IMR-90 (cell line): ENCODE data around the gene NDUFB10. TPM values are rescaled to one million over a fixed set of nuclear protein-coding genes. Genes with fewer than 3 reads are reported as not detected.

ENCODE experiments used
- ATAC-seq: fragments of 200-7000 bp; cut with Tn5 transposase; 2 replicates; pipeline ENCODE4 v1.9.1; 2020; ENCODE audit warnings: low read depth, mild to moderate bottlenecking, moderate library complexity
- BruUV-seq: library from RNA; stranded (reverse); fragments of 400-500 nt; replicated peaks from 2 replicates; lab custom pipeline; 2021; lab: Mats Ljungman, UMichigan
- CTCF ChIA-PET: fragments of 300-600 bp; formaldehyde crosslinking; extraction: SDS; loops from one replicate; lab custom pipeline; 2021; ENCODE audit warnings: antibody characterized with exemption; lab: Yijun Ruan, JAX
- POLR2A ChIA-PET: fragments of 300-600 bp; sonication (Branson Sonifier 250); formaldehyde crosslinking; loops from one replicate; lab custom pipeline; 2022; ENCODE audit warnings: antibody characterized with exemption; ENCODE audit not compliant: unreplicated experiment; lab: Charles Lee
- DNase-seq: peaks from one replicate; pipeline ENCODE4 v3.0.0; 2013
- H2AFZ ChIP-seq: replicated peaks from 2 replicates; pipeline ENCODE3; 2013; ENCODE audit warnings: low read length, mild to moderate bottlenecking; ENCODE audit not compliant: poor library complexity
- H2AK5ac ChIP-seq: 2 replicates; pipeline ENCODE4 v1.6.1; 2013; ENCODE audit warnings: low read depth, low read length, inconsistent platforms
- H2AK9ac ChIP-seq: replicated peaks from 2 replicates; pipeline ENCODE3; 2013; ENCODE audit warnings: mild to moderate bottlenecking, low read depth, low read length, moderate library complexity; ENCODE audit not compliant: poor library complexity
- H2BK120ac ChIP-seq: 2 replicates; pipeline ENCODE4 v1.6.1; 2013; ENCODE audit warnings: low read depth, low read length, inconsistent platforms
- H2BK15ac ChIP-seq: 3 replicates; pipeline ENCODE4 v1.6.1; 2013; ENCODE audit warnings: low read depth, low read length, inconsistent platforms
- H2BK20ac ChIP-seq: 2 replicates; pipeline ENCODE4 v1.6.1; 2013; ENCODE audit warnings: low read depth, mild to moderate bottlenecking, inconsistent platforms, low read length, moderate library complexity
- H2BK5ac ChIP-seq: 2 replicates; pipeline ENCODE4 v1.6.1; 2013; ENCODE audit warnings: mild to moderate bottlenecking, low read depth, low read length, inconsistent platforms; ENCODE audit not compliant: poor library complexity, severe bottlenecking
- H3K14ac ChIP-seq: replicated peaks from 2 replicates; pipeline ENCODE4 v1.6.1; 2013; ENCODE audit warnings: low read depth, low read length, inconsistent platforms
- H3K18ac ChIP-seq: 2 replicates; pipeline ENCODE4 v1.6.1; 2013; ENCODE audit warnings: low read depth, low read length, control low read depth
- H3K23ac ChIP-seq: 2 replicates; pipeline ENCODE4 v1.6.1; 2013; ENCODE audit warnings: low read depth, low read length, inconsistent platforms
- H3K27ac ChIP-seq: 2 replicates; pipeline ENCODE4 v1.5.1; 2013; ENCODE audit warnings: mild to moderate bottlenecking, control low read depth, low read length; ENCODE audit not compliant: insufficient read depth
- H3K27me3 ChIP-seq: 2 replicates; pipeline ENCODE4 v1.6.1; 2013; ENCODE audit warnings: low read length; ENCODE audit not compliant: control insufficient read depth, insufficient read depth
- H3K36me3 ChIP-seq: 2 replicates; pipeline ENCODE4 v1.6.1; 2013; ENCODE audit warnings: low read length, mixed read lengths; ENCODE audit not compliant: control insufficient read depth, insufficient read depth
- H3K4ac ChIP-seq: 2 replicates; pipeline ENCODE4 v1.6.1; 2013; ENCODE audit warnings: low read depth, low read length, inconsistent platforms
- H3K4me1 ChIP-seq: 2 replicates; pipeline ENCODE4 v1.6.1; 2013; ENCODE audit warnings: low read length, mixed read lengths; ENCODE audit not compliant: control insufficient read depth, insufficient read depth
- H3K4me2 ChIP-seq: 2 replicates; pipeline ENCODE4 v1.6.1; 2013; ENCODE audit warnings: low read depth, mild to moderate bottlenecking, control low read depth, low read length, moderate library complexity
- H3K4me3 ChIP-seq: 2 replicates; pipeline ENCODE4 v1.5.1; 2013; ENCODE audit warnings: low read depth, mild to moderate bottlenecking, control low read depth, low read length, moderate library complexity; ENCODE audit not compliant: insufficient read depth
- H3K56ac ChIP-seq: 2 replicates; pipeline ENCODE4 v1.6.1; 2013; ENCODE audit warnings: low read length, inconsistent platforms; ENCODE audit not compliant: insufficient read depth; ENCODE audit errors: extremely low read depth
- H3K79me1 ChIP-seq, 2 experiments: 2 replicates each; pipeline ENCODE4 v1.6.1; 2013; ENCODE audit warnings: low read length in 2 of 2, inconsistent platforms in 1 of 2, low read depth in 1 of 2
- H3K9ac ChIP-seq: 2 replicates; pipeline ENCODE4 v1.6.1; 2013; ENCODE audit warnings: low read depth, low read length, control low read depth
- H3K9me1 ChIP-seq: 2 replicates; pipeline ENCODE4 v1.6.1; 2013; ENCODE audit warnings: low read length, inconsistent platforms; ENCODE audit not compliant: insufficient read depth
- H3K9me3 ChIP-seq: 2 replicates; pipeline ENCODE4 v1.6.1; 2013; ENCODE audit warnings: low read length; ENCODE audit not compliant: control insufficient read depth, insufficient read depth
- H4K20me1 ChIP-seq: 2 replicates; pipeline ENCODE4 v1.6.1; 2013; ENCODE audit warnings: low read length, inconsistent platforms; ENCODE audit not compliant: insufficient read depth
- H4K5ac ChIP-seq: 2 replicates; pipeline ENCODE4 v1.6.1; 2013; ENCODE audit warnings: mild to moderate bottlenecking, low read depth, low read length, control low read depth
- H4K8ac ChIP-seq, 2 experiments: 2 replicates each; pipeline ENCODE4 v1.6.1; 2013; ENCODE audit warnings: low read depth in 2 of 2, low read length in 2 of 2, control low read depth in 1 of 2, inconsistent platforms in 1 of 2
- H4K91ac ChIP-seq: 2 replicates; pipeline ENCODE4 v1.6.1; 2013; ENCODE audit warnings: low read depth, low read length, inconsistent platforms; ENCODE audit not compliant: insufficient read depth
- BHLHE40 ChIP-seq: fragments of 150-350 bp; IDR thresholded peaks from 2 replicates; pipeline ENCODE4 v1.6.1; 2016; ENCODE audit warnings: mild to moderate bottlenecking, low read depth, low read length
- CEBPB ChIP-seq: IDR thresholded peaks from 2 replicates; pipeline ENCODE4 v1.6.1; 2012; ENCODE audit warnings: low read depth, low read length, improper control_type of control experiment
- MAZ ChIP-seq: IDR thresholded peaks from 2 replicates; pipeline ENCODE4 v1.6.1; 2012; ENCODE audit warnings: low read depth, mild to moderate bottlenecking, low read length, improper control_type of control experiment, moderate library complexity, borderline replicate concordance
- NFE2L2 ChIP-seq: fragments of 150-350 bp; IDR thresholded peaks from 2 replicates; pipeline ENCODE4 v1.6.1; 2016; ENCODE audit warnings: low read depth, mild to moderate bottlenecking, low read length
- RAD21 ChIP-seq: IDR thresholded peaks from 2 replicates; pipeline ENCODE4 v1.6.1; 2012; ENCODE audit warnings: low read length, improper control_type of control experiment
- RCOR1 ChIP-seq: IDR thresholded peaks from 2 replicates; pipeline ENCODE4 v1.6.1; 2012; ENCODE audit warnings: mild to moderate bottlenecking, low read length, improper control_type of control experiment; ENCODE audit not compliant: insufficient replicate concordance
- SMC3 ChIP-seq: fragments of 150-350 bp; IDR thresholded peaks from 2 replicates; pipeline ENCODE4 v1.6.1; 2016; ENCODE audit warnings: low read depth, mild to moderate bottlenecking, antibody characterized with exemption, low read length, moderate library complexity
- WGBS, 2 experiments: methylation state at CpG; one replicate each; pipeline versions ENCODE4 v1.1.5 to v1.1.7; 2013; ENCODE audit warnings: missing lambda C conversion rate in 2 of 2; ENCODE audit not compliant: insufficient read length in 1 of 2; ENCODE audit errors: extremely low coverage in 2 of 2; 5-methylcytosine and 5-hydroxymethylcytosine counted together
- dilution Hi-C: fragments of 300-500 bp; cut with HindIII; formaldehyde crosslinking; loops from one replicate; pipeline ENCODE4 v1.14.3; 2018; ENCODE audit warnings: low sequenced_read_pairs; ENCODE audit not compliant: unreplicated experiment
- in situ Hi-C: fragments of 300-500 bp; cut with MboI; formaldehyde crosslinking; loops from 3 replicates; pipeline ENCODE4 v1.14.3; 2019; ENCODE audit warnings: low sequenced_read_pairs, inconsistent platforms, mixed read lengths
- intact Hi-C: fragments of 100-400 bp; cut with micrococcal nuclease; formaldehyde crosslinking; loops from 2 replicates; pipeline ENCODE4 v1.10.0; 2022
- polyA plus RNA-seq, 3 experiments: library from polyadenylated mRNA; depleted of rRNA; stranded (reverse); fragments of >200 nt; gene quantifications; 2 replicates each; pipeline ENCODE4 v1.2.3, GENCODE V29; 2012; ENCODE audit warnings: low replicate concordance in 1 of 3
- total RNA-seq: library from RNA; depleted of rRNA; stranded (reverse); fragments of >200 nt; gene quantifications from 2 replicates; pipeline ENCODE4 v1.2.3, GENCODE V29; 2012
- TF ChIP-seq, protein P1 (sequence below): fragments of 150-350 bp; IDR thresholded peaks from 2 replicates; pipeline ENCODE4 v1.6.1; 2017; ENCODE audit warnings: mild to moderate bottlenecking, antibody characterized with exemption, low read length, low read depth
- TF ChIP-seq, protein P2 (sequence below): fragments of 150-350 bp; IDR thresholded peaks from 2 replicates; pipeline ENCODE4 v1.6.1; 2016; ENCODE audit warnings: low read depth, mild to moderate bottlenecking, low read length, moderate library complexity, borderline replicate concordance

The NDUFB10 gene
- total and polyA plus RNA-seq, 2 of the 4 experiments (the other 2 are of a cell fraction), result 189 to 220 TPM

DNA sequence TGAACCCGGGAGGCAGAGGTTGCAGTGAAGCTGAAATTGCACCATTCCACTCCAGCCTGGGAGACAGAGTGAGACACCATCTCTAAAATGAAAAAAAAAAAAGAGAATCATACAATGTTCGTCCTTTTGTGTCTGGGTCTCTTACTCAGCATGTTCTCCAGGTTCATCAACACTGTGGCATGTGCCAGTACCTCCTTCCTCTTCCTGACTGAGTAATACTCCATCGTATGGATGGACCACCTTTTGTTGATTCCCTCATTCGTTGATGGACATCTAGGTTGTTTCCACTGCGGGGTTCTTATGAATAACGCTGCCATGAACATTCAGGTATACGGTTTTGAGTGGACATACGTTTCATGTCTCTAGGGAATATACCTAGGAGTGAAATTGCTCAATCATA is 37.0 kb upstream of the NDUFB10 start:
- TF ChIP-seq, protein P1, sequence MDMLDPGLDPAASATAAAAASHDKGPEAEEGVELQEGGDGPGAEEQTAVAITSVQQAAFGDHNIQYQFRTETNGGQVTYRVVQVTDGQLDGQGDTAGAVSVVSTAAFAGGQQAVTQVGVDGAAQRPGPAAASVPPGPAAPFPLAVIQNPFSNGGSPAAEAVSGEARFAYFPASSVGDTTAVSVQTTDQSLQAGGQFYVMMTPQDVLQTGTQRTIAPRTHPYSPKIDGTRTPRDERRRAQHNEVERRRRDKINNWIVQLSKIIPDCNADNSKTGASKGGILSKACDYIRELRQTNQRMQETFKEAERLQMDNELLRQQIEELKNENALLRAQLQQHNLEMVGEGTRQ, result no peak
- TF ChIP-seq SMC3, result no peak
- TF ChIP-seq RAD21, result no peak
- no peak for TF ChIP-seq CEBPB
- no peak for TF ChIP-seq NFE2L2
- no peak for TF ChIP-seq RCOR1
- no peak for TF ChIP-seq BHLHE40
- TF ChIP-seq, protein P2, sequence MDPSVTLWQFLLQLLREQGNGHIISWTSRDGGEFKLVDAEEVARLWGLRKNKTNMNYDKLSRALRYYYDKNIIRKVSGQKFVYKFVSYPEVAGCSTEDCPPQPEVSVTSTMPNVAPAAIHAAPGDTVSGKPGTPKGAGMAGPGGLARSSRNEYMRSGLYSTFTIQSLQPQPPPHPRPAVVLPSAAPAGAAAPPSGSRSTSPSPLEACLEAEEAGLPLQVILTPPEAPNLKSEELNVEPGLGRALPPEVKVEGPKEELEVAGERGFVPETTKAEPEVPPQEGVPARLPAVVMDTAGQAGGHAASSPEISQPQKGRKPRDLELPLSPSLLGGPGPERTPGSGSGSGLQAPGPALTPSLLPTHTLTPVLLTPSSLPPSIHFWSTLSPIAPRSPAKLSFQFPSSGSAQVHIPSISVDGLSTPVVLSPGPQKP, result no peak
- TF ChIP-seq MAZ, result no peak
- no peak overlapping the region for H4K91ac ChIP-seq
- dilution Hi-C loops, result no loop called here
- no peaks in the 10 kb centered on the region; the same call in 1 of the 2 replicates for H3K9me1 ChIP-seq
- H3K18ac ChIP-seq, result no peak overlapping the region
- DNase-seq (no peak), ATAC-seq (no peak)
- no peaks in the 10 kb centered on the region for H4K20me1 ChIP-seq
- POLR2A ChIA-PET, result no interaction called here
- H3K4ac ChIP-seq, result no peak overlapping the region
- no peaks in the 10 kb centered on the region for H3K36me3 ChIP-seq
- intact Hi-C loops, result no loop called here
- H2BK120ac ChIP-seq, result no peak overlapping the region
- H3K79me1 ChIP-seq, result no peaks in the 10 kb centered on the region
- H2BK5ac ChIP-seq, result no peak overlapping the region
- no peak overlapping the region for H3K14ac ChIP-seq
- H3K56ac ChIP-seq, result no peak overlapping the region
- 80% methylated on average over 2 of the region's 8 CpGs; no CpG with 5 or more reads in 1 of the 2 experiments for WGBS, 2 experiments
- H2AFZ ChIP-seq, result no peak overlapping the region
- H3K4me2 ChIP-seq, result no peak overlapping the region
- H2AK9ac ChIP-seq, result no peak overlapping the region
- no peak overlapping the region for H3K9ac ChIP-seq
- in situ Hi-C loops, result no loop called here
- no peak overlapping the region for H4K8ac ChIP-seq
- H3K27ac ChIP-seq, result no peak overlapping the region
- no peaks in the 10 kb centered on the region; the same call in 1 of the 2 replicates for H3K9me3 ChIP-seq
- H2BK15ac ChIP-seq, result no peak overlapping the region
- no peak overlapping the region for H3K4me3 ChIP-seq
- H4K5ac ChIP-seq, result no peak overlapping the region
- H3K27me3 ChIP-seq, result peaks cover 65% of the 10 kb centered on the region
- H3K4me1 ChIP-seq, result no peaks in the 10 kb centered on the region
- no peak overlapping the region for H2AK5ac ChIP-seq
- CTCF ChIA-PET, result interaction anchor here (1.2 kb wide), 1 partner anchor 140 kb away, joined by 3 read pairs; the partner anchor contains the start of genes NUBP2 and SPSB3
- no peak overlapping the region for H2BK20ac ChIP-seq
- BruUV-seq, result no TSS peak
- no peak overlapping the region for H3K23ac ChIP-seq
